Duodenal mucosa (tissue), 2 donors: ENCODE results near the gene PARP6.

Experiments used
- H3K27ac ChIP-seq: one replicate; pipeline ENCODE4 v1.7.0; 2013; ENCODE audit warnings: low read depth, low read length
- H3K27me3 ChIP-seq, 2 donors: one replicate each; pipeline ENCODE4 v1.7.0; 2013; ENCODE audit warnings: low read length in 2 of 2, control low read depth in 1 of 2; ENCODE audit not compliant: insufficient read depth in 2 of 2, control insufficient read depth in 1 of 2
- H3K36me3 ChIP-seq, 2 donors: one replicate each; pipeline ENCODE4 v1.7.0; 2013; ENCODE audit warnings: low read length in 2 of 2, control low read depth in 1 of 2; ENCODE audit not compliant: insufficient read depth in 2 of 2, control insufficient read depth in 1 of 2
- H3K4me1 ChIP-seq, 2 donors: one replicate each; pipeline ENCODE4 v1.7.0; 2013; ENCODE audit warnings: low read length in 2 of 2, control low read depth in 1 of 2; ENCODE audit not compliant: insufficient read depth in 2 of 2, control insufficient read depth in 1 of 2
- H3K4me3 ChIP-seq, 2 donors: one replicate each; pipeline ENCODE4 v1.7.0; 2013; ENCODE audit warnings: low read length in 2 of 2, low read depth in 1 of 2
- H3K9ac ChIP-seq, 2 donors: one replicate each; pipeline ENCODE4 v1.7.0; 2013; ENCODE audit warnings: low read length in 2 of 2, low read depth in 1 of 2
- H3K9me3 ChIP-seq, 2 donors: one replicate each; pipeline ENCODE4 v1.7.0; 2013; ENCODE audit warnings: low read length in 2 of 2, control low read depth in 1 of 2; ENCODE audit not compliant: control insufficient read depth in 1 of 2

The PARP6 gene

GRCh38 chr15:72192416-72192815, 79.9 kb downstream of the PARP6 start:
- H3K36me3 ChIP-seq, result no peaks in the 10 kb centered on the region
- H3K4me1 ChIP-seq, result peaks cover 0 to 6% of the 10 kb centered on the region in 2 donors
- H3K9ac ChIP-seq, result no peak overlapping the region
- no peaks in the 10 kb centered on the region for H3K9me3 ChIP-seq
- H3K27me3 ChIP-seq, result peaks cover 0 to 4% of the 10 kb centered on the region in 2 donors
- H3K27ac ChIP-seq, result no peak overlapping the region
- no peak overlapping the region for H3K4me3 ChIP-seq
